ENCODE measurements around the gene GKN2.
"Not testable (repeated sequence)": the region's sequence is repeated elsewhere in the genome, so short reads cannot be mapped to it uniquely, and the experiment has no call there.

GRCh38 chr2:68955432-68955831, 2.7 kb upstream of the GKN2 start:
- not testable (repeated sequence) for TF ChIP-seq CTCF, EP300 (IDR thresholded peaks at IDR 0.05)

All from stomach (tissue), 4 donors.